ENCODE measurements around the gene ACOT12. TPM values are rescaled to one million over a fixed set of nuclear protein-coding genes. Genes with fewer than 3 reads are reported as not detected.
A peak's percentile ranks its signal among the peaks of the same experiment; 100 is the strongest.

The ACOT12 gene
- total and polyA plus RNA-seq, 2 donors (not counting 1 experiment from before 2014, with no cell fraction given): 2.0 to 4.3 TPM

DNA sequence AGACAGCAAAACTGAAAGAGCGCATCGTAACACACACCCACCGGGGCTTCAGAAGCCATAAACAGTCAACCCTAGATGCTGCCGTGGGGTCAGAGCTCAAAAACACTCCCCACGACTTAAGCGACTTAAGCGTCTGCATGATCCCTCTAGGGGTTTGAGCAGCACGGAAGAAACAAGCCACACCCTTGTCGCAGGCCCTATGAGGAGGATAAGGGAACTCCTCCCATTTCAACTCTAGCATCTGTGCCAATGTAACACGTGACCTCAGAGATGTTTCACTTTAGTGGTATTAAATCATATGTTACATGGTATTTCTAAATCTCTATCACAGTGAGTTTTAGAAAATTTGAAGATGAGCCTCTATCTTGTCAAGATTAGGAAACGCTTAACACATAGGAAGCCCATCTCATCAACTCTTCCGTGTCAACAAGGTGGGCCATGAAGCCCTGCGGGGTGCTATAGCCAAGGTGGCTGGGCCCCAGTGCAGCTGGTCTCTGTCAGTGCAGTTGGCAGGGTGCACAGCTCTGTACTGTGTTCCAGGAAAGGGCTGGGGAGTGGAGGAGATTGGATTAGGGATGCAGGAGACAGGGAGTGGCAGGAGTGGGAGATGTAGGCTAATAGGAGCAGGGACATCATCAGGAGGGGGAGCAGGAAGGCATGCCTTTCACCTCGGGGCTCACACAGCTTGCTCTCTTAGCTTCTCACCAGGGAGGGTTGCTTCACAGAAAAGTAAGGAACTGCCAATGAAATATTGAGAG, 59.5 kb downstream of the ACOT12 start:
- no peak overlapping the region for H3K4me2 ChIP-seq (ENCODE audit: extremely low read depth, insufficient read depth, low read length)
- H3K9me3 ChIP-seq (ENCODE audit: control insufficient read depth, insufficient read depth, low read depth, low read length): no peaks in the 10 kb centered on the region
- no peak overlapping the region for H3K4me3 ChIP-seq (replicated peaks in 1 of 4; ENCODE audit: control extremely low read depth in 1 of 4, insufficient read depth in 1 of 4, low read depth in 3 of 4, low read length in 4 of 4)
- peak overlapping the region; percentile 23 for H2AFZ ChIP-seq (ENCODE audit: low read length)
- no peak for TF ChIP-seq EZH2 (IDR thresholded peaks at IDR 0.05; ENCODE audit: low read length, missing control alignments)
- no peaks in the 10 kb centered on the region for H3K4me1 ChIP-seq (ENCODE audit: control insufficient read depth, extremely low read depth, insufficient read depth, low read length)
- H3K36me3 ChIP-seq (ENCODE audit: control insufficient read depth, insufficient read depth, low read length): no peaks in the 10 kb centered on the region
- H3K27ac ChIP-seq (ENCODE audit: insufficient read depth, low read length): no peak overlapping the region
- H4K20me1 ChIP-seq (ENCODE audit: control insufficient read depth, extremely low read depth, insufficient read depth, low read length): no peaks in the 10 kb centered on the region
- no peaks in the 10 kb centered on the region for H3K79me2 ChIP-seq (ENCODE audit: control insufficient read depth, insufficient read depth, low read length)
- H3K27me3 ChIP-seq (ENCODE audit: control insufficient read depth, insufficient read depth, low read length): no peaks in the 10 kb centered on the region
- DNase-seq (ENCODE audit: low read depth in 2 of 2): no peak
- H3K9ac ChIP-seq (ENCODE audit: insufficient read depth, low read length): no peak overlapping the region

DNA sequence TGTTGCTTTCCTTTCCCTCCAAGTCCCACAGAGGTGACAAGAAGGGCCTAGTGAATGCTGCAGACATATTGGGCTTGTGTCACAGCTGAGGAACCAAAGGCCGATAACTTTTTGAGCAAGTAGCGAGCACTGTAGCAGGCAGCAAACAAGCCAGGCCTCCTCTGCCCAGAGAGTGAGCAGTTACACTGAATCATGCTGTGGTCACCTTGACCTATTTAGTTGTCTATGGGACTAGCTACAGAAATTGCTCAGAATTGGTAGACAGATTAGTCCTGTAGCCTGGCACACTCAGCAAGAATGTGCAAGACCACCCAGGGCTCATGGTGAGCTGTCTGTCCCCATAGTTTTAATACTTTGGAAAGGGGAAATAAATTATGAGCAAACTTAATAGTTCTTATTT, 67.4 kb downstream of the ACOT12 start:
- TF ChIP-seq EZH2 (IDR thresholded peaks at IDR 0.05; ENCODE audit: low read length, missing control alignments) (no peak), CTCF (conservative IDR thresholded peaks at IDR 0.05 in 1 of 2, IDR thresholded peaks at IDR 0.05 in 1 of 2; ENCODE audit: low read depth in 1 of 2, low read length in 2 of 2) (no peak)
- Histone ChIP-seq H3K4me3 (replicated peaks in 1 of 4; ENCODE audit: control extremely low read depth in 1 of 4, insufficient read depth in 1 of 4, low read depth in 3 of 4, low read length in 4 of 4) (no peak overlapping the region), H4K20me1 (ENCODE audit: control insufficient read depth, extremely low read depth, insufficient read depth, low read length) (no peaks in the 10 kb centered on the region), H3K36me3 (ENCODE audit: control insufficient read depth, insufficient read depth, low read length) (no peaks in the 10 kb centered on the region), H2AFZ (ENCODE audit: low read length) (no peak overlapping the region), H3K27me3 (ENCODE audit: control insufficient read depth, insufficient read depth, low read length) (no peaks in the 10 kb centered on the region), H3K9me3 (ENCODE audit: control insufficient read depth, insufficient read depth, low read depth, low read length) (no peaks in the 10 kb centered on the region), H3K4me1 (ENCODE audit: control insufficient read depth, extremely low read depth, insufficient read depth, low read length) (no peaks in the 10 kb centered on the region), H3K9ac (ENCODE audit: insufficient read depth, low read length) (no peak overlapping the region), H3K4me2 (ENCODE audit: extremely low read depth, insufficient read depth, low read length) (no peak overlapping the region), H3K27ac (ENCODE audit: insufficient read depth, low read length) (no peak overlapping the region), H3K79me2 (ENCODE audit: control insufficient read depth, insufficient read depth, low read length) (no peaks in the 10 kb centered on the region)
- DNase-seq (ENCODE audit: low read depth in 2 of 2): peak in 1 of 2 donors; percentile 13

DNA sequence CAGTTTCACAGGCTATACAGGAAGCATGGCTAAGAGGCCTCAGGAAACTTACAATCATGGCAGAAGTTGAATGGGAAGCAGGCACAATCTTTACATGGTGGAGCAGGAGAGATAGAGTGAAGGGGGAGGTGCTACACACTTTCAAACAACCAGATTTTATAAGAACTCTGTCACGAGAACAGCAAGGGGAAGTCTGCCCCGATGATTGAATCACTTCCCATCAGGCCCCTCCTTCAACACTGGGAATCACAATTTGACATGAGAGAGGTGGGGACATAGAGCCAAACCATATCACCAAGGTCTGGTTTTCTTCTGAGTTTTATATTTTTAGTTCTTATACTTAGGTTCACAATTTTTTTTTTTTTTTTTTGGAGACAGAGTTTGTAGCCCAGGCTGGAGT, 76.4 kb downstream of the ACOT12 start:
- no peaks in the 10 kb centered on the region for H3K9me3 ChIP-seq (ENCODE audit: control insufficient read depth, insufficient read depth, low read depth, low read length)
- TF ChIP-seq EZH2 (IDR thresholded peaks at IDR 0.05; ENCODE audit: low read length, missing control alignments): no peak
- TF ChIP-seq CTCF (conservative IDR thresholded peaks at IDR 0.05 in 1 of 2, IDR thresholded peaks at IDR 0.05 in 1 of 2; ENCODE audit: low read depth in 1 of 2, low read length in 2 of 2): no peak
- no peak for DNase-seq (ENCODE audit: low read depth in 2 of 2)

More for the DNA sequence above, 76.4 kb downstream of the ACOT12 start:
- Histone ChIP-seq H3K27me3 (ENCODE audit: control insufficient read depth, insufficient read depth, low read length) (no peaks in the 10 kb centered on the region), H2AFZ (ENCODE audit: low read length) (no peak overlapping the region), H3K4me3 (replicated peaks in 1 of 4; ENCODE audit: control extremely low read depth in 1 of 4, insufficient read depth in 1 of 4, low read depth in 3 of 4, low read length in 4 of 4) (no peak overlapping the region), H3K4me1 (ENCODE audit: control insufficient read depth, extremely low read depth, insufficient read depth, low read length) (peaks cover 2% of the 10 kb centered on the region), H3K9ac (ENCODE audit: insufficient read depth, low read length) (no peak overlapping the region), H3K27ac (ENCODE audit: insufficient read depth, low read length) (no peak overlapping the region), H4K20me1 (ENCODE audit: control insufficient read depth, extremely low read depth, insufficient read depth, low read length) (no peaks in the 10 kb centered on the region), H3K36me3 (ENCODE audit: control insufficient read depth, insufficient read depth, low read length) (no peaks in the 10 kb centered on the region), H3K4me2 (ENCODE audit: extremely low read depth, insufficient read depth, low read length) (no peak overlapping the region), H3K79me2 (ENCODE audit: control insufficient read depth, insufficient read depth, low read length) (no peaks in the 10 kb centered on the region)

Data from fibroblast of lung (primary cell).